GM18867 (cell line): ENCODE measurements around the gene THBD.

Source experiments
- ATAC-seq: cut with Tn5 transposase; IDR thresholded peaks from one replicate; pipeline ENCODE4 v1.9.1; 2021; ENCODE audit warnings: mild to moderate bottlenecking, moderate library complexity; ENCODE audit not compliant: unreplicated experiment

Gene THBD

DNA sequence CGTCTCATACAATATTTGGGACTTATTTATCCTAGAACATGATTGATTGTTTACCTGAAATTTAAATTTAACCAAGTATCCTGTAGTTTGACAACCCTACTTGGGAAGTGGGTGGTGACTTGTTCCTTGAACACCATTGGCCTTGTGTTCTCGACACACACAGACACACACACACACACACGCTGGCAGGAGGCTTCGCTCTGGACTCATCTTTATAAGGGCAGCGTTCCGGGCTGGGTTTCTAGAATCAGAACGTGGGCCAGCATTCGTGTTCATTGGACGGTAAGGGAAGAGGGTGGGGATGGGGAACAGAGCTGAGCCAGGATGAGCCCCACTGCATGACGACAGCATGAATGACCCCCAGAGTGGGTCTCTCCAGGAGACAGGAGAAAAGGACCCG is 30.5 kb downstream of the THBD start:
- no peak for ATAC-seq

DNA sequence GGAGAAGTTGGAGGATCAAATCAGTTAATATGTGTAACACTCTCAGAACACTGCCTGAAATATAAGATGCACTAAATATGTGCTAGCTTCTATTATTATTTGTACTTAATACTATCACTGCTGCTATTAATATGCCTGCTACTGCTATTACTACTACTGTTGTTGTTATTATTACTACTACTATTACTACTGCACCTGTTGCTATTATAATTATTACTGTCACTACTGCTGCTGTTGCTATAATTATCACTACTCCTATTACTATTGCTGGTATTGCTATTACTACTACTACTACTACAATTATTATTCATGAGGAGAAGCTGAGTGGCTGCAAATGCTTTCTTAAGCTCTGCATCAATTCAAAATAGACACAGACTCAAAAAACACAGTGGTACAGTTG is 31.0 kb downstream of the THBD start:
- no peak for ATAC-seq

DNA sequence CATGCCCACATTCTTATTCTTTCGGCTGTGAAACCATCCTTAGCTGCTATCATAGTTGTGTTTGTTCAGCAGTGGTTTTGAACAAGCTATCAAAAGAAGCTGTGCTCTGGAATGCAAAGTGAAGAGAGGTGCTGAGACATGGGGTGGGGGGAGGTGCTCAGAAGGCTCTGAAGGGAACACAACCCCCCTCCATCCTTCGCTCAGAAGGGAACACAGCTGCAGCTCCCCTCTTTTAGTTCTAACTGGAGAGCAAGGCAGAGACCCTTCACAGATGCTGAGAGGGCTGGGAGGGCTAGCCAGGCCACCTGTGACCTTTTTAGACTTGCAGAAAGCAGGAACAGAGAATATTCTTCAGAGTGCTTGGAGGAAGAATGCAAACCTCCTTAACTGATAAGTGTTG is 32.0 kb downstream of the THBD start:
- ATAC-seq = no peak

DNA sequence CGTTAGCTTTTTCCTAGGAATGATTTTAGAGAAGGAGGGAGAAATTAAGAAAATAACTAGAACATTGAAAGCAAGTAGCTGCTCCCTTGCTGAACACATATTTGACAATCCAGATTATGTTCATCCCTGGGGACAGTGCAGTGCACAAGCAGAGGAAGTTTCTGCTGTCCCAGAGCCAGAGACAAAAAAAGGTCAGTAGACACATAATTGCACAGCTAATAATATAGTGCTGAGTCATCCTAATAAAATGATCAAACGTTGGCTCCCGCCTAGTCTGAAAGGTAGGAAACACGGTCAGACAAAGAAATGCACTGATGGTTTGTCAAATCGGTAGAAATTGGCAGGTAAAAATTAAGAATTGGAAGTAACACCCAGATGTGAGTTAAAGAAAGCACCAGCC is 36.0 kb downstream of the THBD start:
- no peak for ATAC-seq

DNA sequence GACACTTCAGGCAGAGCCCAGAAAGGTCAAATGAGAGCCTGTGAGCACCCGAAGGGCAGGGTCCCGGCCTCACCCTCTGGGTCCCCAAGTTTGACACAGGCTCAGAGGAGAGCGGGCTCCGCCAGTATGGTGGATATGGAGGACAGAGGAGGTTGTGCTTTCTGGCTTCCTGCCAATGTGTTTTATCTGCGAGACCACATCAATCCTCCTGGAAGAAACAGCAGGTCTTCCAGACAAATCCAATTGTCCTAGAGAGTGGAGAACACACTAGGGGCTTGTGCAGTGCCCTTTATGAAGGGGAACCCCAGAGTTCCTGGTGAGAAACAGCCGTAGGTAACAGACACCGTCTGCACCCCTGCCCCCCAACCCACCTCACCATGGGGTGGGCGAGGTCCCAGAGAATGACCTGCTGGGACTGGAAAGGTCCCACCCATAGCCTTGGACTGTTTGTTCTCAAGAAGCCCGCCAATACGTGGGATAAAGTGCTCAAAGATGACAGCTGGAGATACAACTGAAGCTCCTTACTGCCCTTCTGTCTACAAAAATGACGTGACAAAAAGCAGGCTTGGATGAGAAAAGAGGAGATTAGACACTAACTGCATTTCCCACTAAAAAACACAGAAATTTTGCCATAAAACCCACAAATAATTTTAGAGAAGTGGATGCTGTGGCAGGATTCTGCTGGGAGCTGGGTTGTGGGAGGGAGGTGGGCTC is 38.3 kb downstream of the THBD start:
- no peak for ATAC-seq

DNA sequence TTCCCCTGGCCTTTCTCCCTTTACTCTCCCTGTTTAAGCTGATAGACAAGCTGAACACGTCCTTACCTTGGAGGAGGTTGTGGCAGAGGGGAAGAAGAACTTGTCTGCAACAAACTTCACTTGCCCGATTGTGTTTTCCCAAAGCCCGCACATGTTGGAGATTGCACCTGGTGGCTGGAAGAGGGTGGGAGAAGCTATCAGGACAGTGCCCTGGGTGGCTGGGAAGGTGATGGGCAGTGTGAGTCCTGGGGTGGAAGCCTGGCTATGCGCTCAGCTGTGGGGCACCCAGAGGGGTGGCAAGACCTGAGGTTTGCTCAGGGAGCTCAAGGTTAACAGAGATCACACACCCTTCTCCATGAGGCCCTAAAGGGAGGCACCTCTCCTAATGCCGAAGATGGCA is 39.4 kb downstream of the THBD start:
- no peak for ATAC-seq

DNA sequence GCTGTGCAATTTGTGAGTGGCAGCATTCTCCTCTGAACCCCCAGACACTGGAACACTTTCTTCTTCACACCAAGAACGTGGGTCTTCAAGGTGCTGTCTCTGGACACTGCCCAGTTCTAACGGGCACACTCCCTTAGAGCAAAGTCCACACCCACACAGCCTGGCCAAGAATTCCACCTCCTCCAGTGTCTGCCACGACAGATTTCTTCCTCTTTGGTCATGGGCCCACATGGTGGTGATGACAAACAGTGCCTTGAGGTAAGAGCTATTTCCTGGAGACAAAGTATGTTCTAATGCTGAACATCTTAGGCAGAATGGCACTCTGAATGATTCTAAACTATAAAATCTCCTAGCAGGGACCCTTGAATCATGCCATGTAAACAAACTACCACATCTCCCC is 39.8 kb downstream of the THBD start:
- ATAC-seq = no peak

DNA sequence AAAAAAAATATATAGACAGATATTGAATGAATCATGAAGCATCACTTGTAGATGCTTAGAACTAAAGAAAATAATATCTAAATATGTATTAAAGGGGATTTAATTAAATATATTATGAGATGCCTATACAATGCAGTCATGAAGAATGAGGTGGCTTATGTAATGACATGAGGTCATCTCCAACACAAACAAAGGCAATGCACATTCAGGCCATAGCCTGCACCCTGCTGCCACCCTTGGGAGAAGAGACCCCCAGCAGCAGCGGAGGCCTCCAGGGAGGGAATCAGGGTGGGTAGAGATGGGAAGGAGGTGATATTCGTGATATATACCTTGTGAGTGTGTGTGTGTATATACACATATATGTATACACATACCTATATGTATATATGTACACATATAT is 40.8 kb downstream of the THBD start:
- no peak for ATAC-seq

DNA sequence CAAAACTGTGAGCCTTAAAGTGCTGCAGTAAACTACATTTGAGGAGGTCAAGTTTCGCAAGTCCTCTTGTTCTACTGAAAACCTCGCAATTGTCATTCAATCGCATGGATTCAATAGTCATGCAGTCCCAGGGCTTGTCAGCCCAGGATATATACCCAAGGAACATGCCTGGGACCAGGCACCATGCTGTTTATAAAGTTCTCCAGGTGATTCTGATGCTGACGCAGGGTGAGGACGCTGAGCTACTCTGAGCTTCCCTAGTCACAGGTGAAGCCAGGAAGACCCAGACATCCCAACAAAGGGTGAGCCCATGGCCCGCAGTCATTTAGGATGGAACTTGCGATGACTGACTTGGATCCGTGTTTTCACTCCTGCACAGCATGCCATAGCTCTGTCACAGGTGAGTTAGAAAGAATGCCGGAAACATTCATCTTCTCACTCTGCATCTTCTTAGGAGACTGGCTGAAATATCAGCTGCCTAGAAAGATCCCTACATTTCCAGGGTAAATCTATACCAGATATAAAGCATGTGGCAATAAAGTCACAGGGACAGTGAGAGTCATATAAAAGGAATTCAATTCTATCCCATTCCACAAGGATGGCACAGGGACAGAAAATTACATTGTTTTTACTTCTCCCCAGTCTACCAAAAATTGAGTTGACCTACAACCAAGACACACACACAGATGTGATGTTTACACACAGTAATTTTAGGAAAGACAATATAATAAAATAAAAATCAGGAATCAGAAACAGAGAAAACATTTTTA is 41.4 kb downstream of the THBD start:
- ATAC-seq = no peak

DNA sequence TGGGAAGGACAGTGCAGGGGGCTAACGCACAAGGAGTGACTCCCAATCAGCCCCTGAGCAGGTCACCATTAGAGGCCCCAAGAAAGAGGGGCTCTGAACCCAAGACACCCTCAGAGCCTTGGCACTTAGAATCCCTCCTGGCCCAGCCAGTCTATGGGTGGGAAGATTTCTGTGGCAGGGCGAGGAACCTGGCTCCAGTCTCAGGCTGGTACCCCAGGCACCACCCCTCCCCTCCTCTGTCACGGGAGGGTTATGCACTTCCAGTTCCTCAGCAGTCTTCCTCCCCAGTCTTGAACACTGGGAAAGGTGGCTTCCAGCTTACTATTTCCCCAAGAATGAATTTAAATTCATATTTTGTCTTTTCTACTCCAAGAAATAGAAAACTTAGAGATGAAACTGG is 42.0 kb downstream of the THBD start:
- no peak for ATAC-seq

DNA sequence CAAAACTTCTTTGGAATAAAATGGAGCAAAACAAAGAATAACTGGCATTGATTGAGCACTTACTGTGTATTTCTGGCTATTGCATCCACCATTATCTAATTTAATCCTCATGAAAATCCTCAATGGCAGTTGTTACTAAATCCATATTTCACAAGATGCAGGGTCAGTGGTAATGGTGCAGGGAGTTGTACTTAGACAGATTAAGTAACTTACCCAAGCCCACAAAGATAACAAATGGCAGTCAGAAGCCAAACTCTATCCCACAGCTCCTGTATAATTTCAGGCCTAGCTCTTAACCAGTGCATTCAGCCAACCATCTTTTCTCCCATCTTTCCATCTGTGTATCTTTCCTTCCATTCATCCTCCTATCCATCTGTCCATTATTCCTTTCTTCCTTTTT is 43.7 kb downstream of the THBD start:
- no peak for ATAC-seq

DNA sequence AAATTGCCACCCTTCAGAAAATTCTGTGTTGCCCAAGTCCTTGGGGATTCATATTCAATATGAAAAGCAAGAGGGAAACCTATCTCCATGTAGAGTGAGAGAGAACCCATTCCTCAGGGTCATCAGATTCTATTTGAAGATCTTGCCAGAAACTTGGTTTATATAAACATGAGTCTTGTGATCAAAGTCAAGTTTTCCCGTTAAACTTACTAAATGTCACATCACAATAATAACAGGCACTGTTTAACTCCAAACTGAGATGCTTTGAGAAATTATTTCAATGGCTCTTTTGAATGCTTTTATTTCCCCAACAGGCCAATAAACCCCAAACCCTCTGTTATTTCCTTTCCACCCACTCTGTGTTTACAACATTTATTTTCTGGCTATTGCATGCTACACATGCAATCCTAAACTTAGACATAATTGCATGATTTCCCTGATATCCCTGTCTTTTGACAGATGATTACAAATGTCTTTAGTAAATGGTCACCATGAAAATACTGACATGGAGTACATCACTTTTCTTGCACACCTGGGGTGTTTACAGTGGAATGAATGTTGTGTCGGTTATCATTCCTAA is 45.5 kb downstream of the THBD start:
- ATAC-seq = no peak

DNA sequence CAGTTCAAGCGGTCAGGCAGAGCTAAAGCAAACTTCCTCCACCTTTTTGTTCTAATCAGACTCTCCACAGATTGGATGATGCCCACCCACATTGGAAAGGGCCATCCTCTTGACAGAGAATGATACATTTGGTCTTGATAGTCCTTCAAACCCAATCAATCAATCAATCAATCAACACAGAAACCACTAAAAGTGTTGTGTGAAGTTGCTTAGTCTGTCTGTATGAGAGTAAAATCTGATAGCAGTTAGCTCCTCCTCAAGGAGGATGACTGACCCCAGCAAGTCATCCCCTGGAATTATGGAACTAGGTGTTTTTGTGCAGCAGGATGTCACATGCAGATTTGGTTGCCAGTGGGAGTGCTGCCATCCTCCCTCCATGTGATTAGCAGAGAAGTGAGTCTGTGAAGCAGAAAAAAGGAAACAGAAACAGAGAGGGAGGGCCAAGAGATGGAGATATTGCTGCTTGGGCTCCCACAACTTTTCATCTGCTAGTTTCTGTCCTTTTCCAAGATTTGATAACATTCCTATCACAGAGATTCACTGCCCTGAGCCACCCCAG is 46.3 kb downstream of the THBD start:
- no peak for ATAC-seq

DNA sequence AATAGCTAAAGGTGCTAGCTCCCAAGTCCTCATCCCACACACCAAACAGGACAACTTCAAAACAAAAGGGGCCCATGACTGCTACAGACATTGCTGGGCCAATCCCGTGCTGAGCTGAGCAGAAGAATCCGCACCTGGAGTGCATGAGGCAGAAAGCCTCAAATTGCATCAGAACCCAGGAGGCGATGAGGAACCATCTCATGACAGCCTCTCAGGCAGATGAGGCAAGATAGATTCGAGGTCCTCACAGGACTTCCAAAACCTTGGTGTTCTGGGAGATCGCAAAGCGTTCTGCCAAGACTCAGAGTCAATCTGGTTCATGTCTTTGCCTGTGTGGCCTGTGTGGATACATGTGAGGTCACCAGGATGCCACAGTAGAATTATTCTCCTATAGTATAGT is 47.2 kb downstream of the THBD start:
- no peak for ATAC-seq

DNA sequence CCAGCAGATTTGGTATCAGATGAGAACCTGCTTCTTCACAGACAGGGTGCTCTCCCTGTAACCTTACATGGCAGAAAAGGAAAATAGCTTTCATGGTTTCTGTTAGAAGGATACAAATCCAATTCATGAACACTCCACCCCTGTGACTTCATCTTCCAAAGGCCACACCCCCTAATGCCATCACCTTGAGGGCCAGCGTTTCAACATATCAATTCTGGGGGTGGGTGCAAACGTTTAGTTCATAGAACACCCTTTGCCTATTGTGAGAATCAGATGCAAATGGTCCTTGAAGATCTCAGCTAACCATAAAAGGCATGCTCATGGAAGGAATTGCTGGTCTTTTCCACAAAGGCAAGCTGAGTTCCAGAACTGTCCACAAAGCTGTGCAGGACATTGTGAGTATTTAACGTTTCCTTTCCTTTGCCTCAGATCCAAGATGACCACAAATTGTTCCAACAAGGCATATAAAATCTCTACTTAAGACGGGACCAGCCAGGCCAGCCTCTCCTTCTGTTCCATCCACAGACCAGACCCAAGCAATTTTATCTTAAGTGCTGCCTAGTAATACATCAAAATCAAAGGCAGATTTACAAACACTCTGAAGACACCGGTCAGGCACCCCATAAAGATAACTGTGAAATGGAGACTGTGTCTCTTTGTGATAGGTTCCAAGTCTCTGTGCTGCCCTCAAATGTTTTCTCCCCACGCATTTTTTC is 49.1 kb downstream of the THBD start:
- no peak for ATAC-seq

DNA sequence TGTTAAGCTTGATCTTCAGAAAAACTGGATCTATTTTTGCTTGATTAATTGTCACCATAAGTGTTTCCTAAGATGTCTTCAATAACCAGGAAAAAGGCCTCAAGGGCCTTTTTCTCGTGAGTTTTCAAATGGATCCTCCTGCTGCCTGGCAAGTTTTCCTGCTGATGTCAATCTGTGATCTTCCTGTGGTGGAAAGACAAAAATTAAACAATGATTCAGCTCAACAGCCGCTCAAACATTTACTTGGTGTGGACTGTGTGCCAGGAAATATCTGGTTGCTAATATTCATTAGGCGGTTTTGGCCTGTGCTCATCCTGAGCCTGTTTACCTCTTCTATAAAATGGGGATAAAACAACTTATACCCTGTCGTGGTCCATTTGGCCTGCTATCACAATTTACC is 49.7 kb downstream of the THBD start:
- ATAC-seq = no peak

DNA sequence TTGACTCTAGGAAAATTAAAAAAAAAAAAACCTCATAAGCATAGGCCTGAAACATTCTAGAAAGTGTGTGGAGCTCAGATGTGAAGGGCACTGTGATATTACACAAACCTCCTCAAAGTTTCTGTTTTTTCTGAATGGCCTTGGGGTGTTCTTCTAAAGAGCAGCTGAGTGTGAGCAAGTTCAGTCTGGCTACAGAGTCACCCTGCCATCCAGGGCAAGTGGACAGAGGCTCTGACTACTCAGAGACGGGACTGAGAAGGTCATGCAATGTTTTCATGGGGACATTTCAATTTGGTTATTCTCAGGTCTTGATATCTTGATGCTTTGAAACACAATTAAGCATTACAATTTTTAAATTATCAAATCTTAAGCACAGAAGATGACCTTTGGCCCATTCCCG is 51.0 kb downstream of the THBD start:
- no peak for ATAC-seq

DNA sequence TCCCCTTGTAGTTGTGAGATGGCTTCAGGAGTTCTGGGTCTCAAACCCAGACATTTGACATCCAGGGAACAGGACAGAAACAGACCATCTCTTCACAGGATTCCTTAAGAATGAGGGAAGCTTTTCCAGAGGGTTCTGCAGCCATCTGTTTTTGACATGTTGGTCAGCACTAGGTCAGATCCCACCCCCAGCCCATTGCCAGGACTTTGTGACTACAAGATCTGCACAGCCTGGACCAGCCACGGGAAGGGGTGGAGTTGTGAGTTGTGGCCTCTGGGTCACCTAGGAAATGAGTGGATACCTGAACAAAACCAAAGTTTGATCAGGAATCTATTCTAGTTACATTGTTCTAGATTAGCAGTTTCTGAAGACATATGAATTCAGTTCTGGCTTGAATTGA is 53.5 kb downstream of the THBD start:
- no peak for ATAC-seq
